Endothelial cell of umbilical vein (primary cell): Measurements from ENCODE around the gene DEFB131A. TPM values are rescaled to one million over a fixed set of nuclear protein-coding genes. Genes with fewer than 3 reads are reported as not detected.
"Not testable (repeated sequence)": the region's sequence is repeated elsewhere in the genome, so short reads cannot be mapped to it uniquely, and the experiment has no call there.

ENCODE experiments used
- BruUV-seq: library from RNA; stranded (reverse); fragments of 400-500 nt; replicated peaks from 2 replicates; lab custom pipeline; 2021; lab: Mats Ljungman, UMichigan
- CTCF ChIA-PET: fragments of 300-600, 350-600 bp; sonication (Branson Sonifier 250); formaldehyde crosslinking; loops from one replicate; lab custom pipeline; 2021; ENCODE audit warnings: antibody characterized with exemption, inconsistent platforms; lab: Charles Lee
- POLR2A ChIA-PET: fragments of 300-600, 350-600 bp; sonication (Branson Sonifier 250); formaldehyde crosslinking; loops from one replicate; lab custom pipeline; 2021; ENCODE audit warnings: antibody characterized with exemption, inconsistent platforms; lab: Charles Lee
- DNase-seq: peaks from one replicate; pipeline ENCODE4 v3.0.0-alpha.2; 2011; ENCODE audit warnings: low read depth, low spot score
- FAIRE-seq: peaks from 2 replicates; lab custom pipeline; 2011; peaks lifted over from hg19 to GRCh38; lab: Jason Lieb, UNC
- H2AFZ ChIP-seq: 2 replicates; pipeline ENCODE4 v1.6.0; 2012; ENCODE audit warnings: low read depth, low read length, control low read depth, inconsistent platforms
- H3K27ac ChIP-seq: 2 replicates; pipeline ENCODE4 v1.5.1; 2011; ENCODE audit warnings: low read depth, mild to moderate bottlenecking, control low read depth, low read length, moderate library complexity; ENCODE audit not compliant: insufficient read depth
- H3K27me3 ChIP-seq, 2 experiments: 2 replicates each; pipeline versions ENCODE4 v1.6.0 to v1.6.1; 2011; ENCODE audit warnings: low read length in 2 of 2, mixed read lengths in 1 of 2; ENCODE audit not compliant: control insufficient read depth in 2 of 2, insufficient read depth in 2 of 2
- H3K36me3 ChIP-seq, 2 experiments: 2 replicates in 1 of 2; 3 replicates in 1 of 2; pipeline ENCODE4 v1.5.1; 2011; ENCODE audit warnings: low read length in 2 of 2, mild to moderate bottlenecking in 1 of 2, moderate library complexity in 1 of 2; ENCODE audit not compliant: control insufficient read depth in 2 of 2, insufficient read depth in 2 of 2; ENCODE audit errors: extremely low read depth in 1 of 2
- H3K4me1 ChIP-seq: 3 replicates; pipeline ENCODE4 v1.5.1; 2011; ENCODE audit warnings: mild to moderate bottlenecking, low read length; ENCODE audit not compliant: control insufficient read depth, insufficient read depth; ENCODE audit errors: extremely low read depth
- H3K4me2 ChIP-seq: 2 replicates; pipeline ENCODE4 v1.6.1; 2011; ENCODE audit warnings: low read length, control low read depth, mixed read lengths; ENCODE audit not compliant: insufficient read depth
- H3K4me3 ChIP-seq, 3 experiments: fragments of 200-600 bp in 1 of 3; sonication (generic), shearing (Covaris generic) in 1 of 3; replicated peaks in 1 of 3; 2 replicates each; pipeline ENCODE4 v1.5.1; 2011 to 2016; ENCODE audit warnings: control low read depth in 3 of 3, low read length in 3 of 3, mild to moderate bottlenecking in 2 of 3, inconsistent platforms in 1 of 3, low read depth in 1 of 3, moderate library complexity in 1 of 3; ENCODE audit not compliant: insufficient read depth in 1 of 3
- H3K79me2 ChIP-seq: 2 replicates; pipeline ENCODE4 v1.6.0; 2012; ENCODE audit warnings: low read length, inconsistent platforms; ENCODE audit not compliant: control insufficient read depth, insufficient read depth
- H3K9ac ChIP-seq: replicated peaks from 2 replicates; pipeline ENCODE3; 2011; ENCODE audit warnings: low read length, control low read depth; ENCODE audit not compliant: insufficient read depth; ENCODE audit errors: extremely low read depth
- H3K9me1 ChIP-seq: replicated peaks from 3 replicates; pipeline ENCODE4 v1.6.0; 2011; ENCODE audit warnings: mild to moderate bottlenecking, low read length; ENCODE audit not compliant: control insufficient read depth, insufficient read depth; ENCODE audit errors: extremely low read depth
- H3K9me3 ChIP-seq: replicated peaks from 2 replicates; pipeline ENCODE4 v1.5.1; 2012; ENCODE audit warnings: low read length, inconsistent platforms; ENCODE audit not compliant: control insufficient read depth, insufficient read depth
- H4K20me1 ChIP-seq: replicated peaks from 2 replicates; pipeline ENCODE3; 2011; ENCODE audit warnings: mild to moderate bottlenecking, low read length; ENCODE audit not compliant: control insufficient read depth, insufficient read depth; ENCODE audit errors: extremely low read depth
- dilution Hi-C: fragments of 300-500 bp; cut with MboI; formaldehyde crosslinking; loops from one replicate; pipeline ENCODE4 v1.15.0; 2019; ENCODE audit warnings: low sequenced_read_pairs; ENCODE audit not compliant: extremely low pct_ligation_motif_present
- intact Hi-C: fragments of 100-400 bp; cut with micrococcal nuclease; formaldehyde crosslinking; loops from one replicate; pipeline ENCODE4 v1.10.0; 2022
- polyA plus RNA-seq, 4 experiments: library from polyadenylated mRNA; depleted of rRNA in 3 of 4; stranded (reverse) in 3 of 4; unstranded in 1 of 4; fragments of >200 nt; gene quantifications; 2 replicates each; pipeline versions ENCODE4 v1.2.1 to v1.2.3, GENCODE V29; 2011 to 2012; ENCODE audit warnings: missing spikeins in 1 of 4
- total RNA-seq: library from RNA; stranded (reverse); gene quantifications from 2 replicates; pipeline ENCODE4 v1.2.3, GENCODE V29; 2021

DEFB131A gene
- total and polyA plus RNA-seq, 2 donors (not counting 3 experiments of a cell fraction or from before 2014, with no cell fraction given): not detected

GRCh38 chr4:9479466-9479865 is 35.3 kb downstream of the DEFB131A start:
- H3K79me2 ChIP-seq, H2AFZ ChIP-seq, H3K4me2 ChIP-seq, intact Hi-C loops, BruUV-seq, H3K9me3 ChIP-seq, DNase-seq, POLR2A ChIA-PET, H3K4me1 ChIP-seq, CTCF ChIA-PET, H3K36me3 ChIP-seq, H3K27ac ChIP-seq, H4K20me1 ChIP-seq, FAIRE-seq, H3K27me3 ChIP-seq, dilution Hi-C loops, H3K4me3 ChIP-seq, H3K9ac ChIP-seq, H3K9me1 ChIP-seq: not testable (repeated sequence)

- H3K4me1 ChIP-seq, H3K27me3 ChIP-seq, CTCF ChIA-PET, H4K20me1 ChIP-seq, H3K9me1 ChIP-seq, BruUV-seq, H3K27ac ChIP-seq, H2AFZ ChIP-seq, H3K9ac ChIP-seq, dilution Hi-C loops, H3K4me3 ChIP-seq, H3K79me2 ChIP-seq, DNase-seq, H3K4me2 ChIP-seq, H3K9me3 ChIP-seq, FAIRE-seq, intact Hi-C loops, POLR2A ChIA-PET, H3K36me3 ChIP-seq: not testable (repeated sequence)
Observed at GRCh38 chr4:9480066-9480465, 35.9 kb downstream of the DEFB131A start.

GRCh38 chr4:9482871-9483270 is 38.7 kb downstream of the DEFB131A start:
- POLR2A ChIA-PET, intact Hi-C loops, BruUV-seq: not testable (repeated sequence)

GRCh38 chr4:9483682-9484081 is 39.5 kb downstream of the DEFB131A start:
- H3K9me1 ChIP-seq, intact Hi-C loops, H3K4me3 ChIP-seq, H3K4me1 ChIP-seq, BruUV-seq, FAIRE-seq, POLR2A ChIA-PET, DNase-seq, dilution Hi-C loops, H3K4me2 ChIP-seq, H3K79me2 ChIP-seq, H2AFZ ChIP-seq, H4K20me1 ChIP-seq, CTCF ChIA-PET, H3K27me3 ChIP-seq, H3K9ac ChIP-seq, H3K27ac ChIP-seq, H3K36me3 ChIP-seq, H3K9me3 ChIP-seq: not testable (repeated sequence)

More at GRCh38 chr4:9482871-9483270, 38.7 kb downstream of the DEFB131A start:
- FAIRE-seq, CTCF ChIA-PET, H3K9ac ChIP-seq, H3K27me3 ChIP-seq, H3K36me3 ChIP-seq, H3K4me2 ChIP-seq, H3K4me3 ChIP-seq, H2AFZ ChIP-seq, H3K79me2 ChIP-seq, H4K20me1 ChIP-seq, H3K4me1 ChIP-seq, dilution Hi-C loops, H3K9me3 ChIP-seq, H3K9me1 ChIP-seq, DNase-seq, H3K27ac ChIP-seq: not testable (repeated sequence)
